Small intestine (tissue), 7 donors: Measurements from ENCODE around the gene DPP10. TPM values are rescaled to one million over a fixed set of nuclear protein-coding genes. Genes with fewer than 3 reads are reported as not detected.
A peak's percentile ranks its signal among the peaks of the same experiment; 100 is the strongest.

Experiments
- DNase-seq, 2 donors: peaks; one replicate each; pipeline versions ENCODE4 v3.0.0 to v3.0.0-alpha.2; 2013
- FAIRE-seq: peaks from 2 replicates; lab custom pipeline; 2012; peaks lifted over from hg19 to GRCh38; lab: Jason Lieb, UNC
- H3K27ac ChIP-seq, 3 donors: one replicate each; pipeline ENCODE4 v1.5.1; 2013; ENCODE audit warnings: low read length in 2 of 3, mild to moderate bottlenecking in 2 of 3, control low read depth in 1 of 3, inconsistent platforms in 1 of 3, low read depth in 1 of 3, moderate library complexity in 1 of 3
- H3K27me3 ChIP-seq, 3 donors: one replicate each; pipeline ENCODE4 v1.6.1; 2013; ENCODE audit warnings: low read length in 3 of 3, inconsistent platforms in 1 of 3; ENCODE audit not compliant: control insufficient read depth in 3 of 3, insufficient read depth in 3 of 3
- H3K36me3 ChIP-seq, 3 donors: one replicate each; pipeline ENCODE4 v1.6.1; 2013; ENCODE audit warnings: low read length in 3 of 3, inconsistent platforms in 1 of 3, low read depth in 1 of 3, mild to moderate bottlenecking in 1 of 3, moderate library complexity in 1 of 3; ENCODE audit not compliant: control insufficient read depth in 3 of 3, insufficient read depth in 2 of 3
- H3K4me1 ChIP-seq, 3 donors: one replicate each; pipeline ENCODE4 v1.6.1; 2013; ENCODE audit warnings: low read length in 2 of 3, inconsistent platforms in 1 of 3, low read depth in 1 of 3, mild to moderate bottlenecking in 1 of 3, moderate library complexity in 1 of 3; ENCODE audit not compliant: control insufficient read depth in 3 of 3, insufficient read depth in 2 of 3
- H3K4me3 ChIP-seq, 3 donors: one replicate each; pipeline ENCODE4 v1.5.1; 2013; ENCODE audit warnings: low read length in 3 of 3, control low read depth in 1 of 3, inconsistent platforms in 1 of 3, low read depth in 1 of 3, mild to moderate bottlenecking in 1 of 3, moderate library complexity in 1 of 3
- H3K9me3 ChIP-seq, 2 donors: one replicate each; pipeline ENCODE4 v1.6.1; 2013; ENCODE audit warnings: low read depth in 1 of 2, low read length in 1 of 2; ENCODE audit not compliant: control insufficient read depth in 2 of 2, insufficient read depth in 1 of 2
- WGBS, 3 donors: extraction: QIAGEN DNeasy Blood & Tissue Kit; methylation state at CpG; one replicate each; pipeline ENCODE4 v1.1.7; 2013; 5-methylcytosine and 5-hydroxymethylcytosine counted together
- polyA plus RNA-seq, 4 donors: library from polyadenylated mRNA; stranded (reverse) in 3 of 4; unstranded in 1 of 4; fragments of 200-250 nt in 3 of 4; fragments of 120-200 nt in 1 of 4; gene quantifications; one replicate each; pipeline versions ENCODE4 v1.2.1 to v1.2.3, GENCODE V29; 2013
- donor health status: healthy with polysubstance abuse.
- donor health status: control.
- donor health status: control.
- donor health status: Bipolar disorder and iron deficiency.
- donor health status: healthy.

Gene DPP10
- polyA plus RNA-seq, 4 donors: 0.54 to 23.8 (median 1.7) TPM

DNA sequence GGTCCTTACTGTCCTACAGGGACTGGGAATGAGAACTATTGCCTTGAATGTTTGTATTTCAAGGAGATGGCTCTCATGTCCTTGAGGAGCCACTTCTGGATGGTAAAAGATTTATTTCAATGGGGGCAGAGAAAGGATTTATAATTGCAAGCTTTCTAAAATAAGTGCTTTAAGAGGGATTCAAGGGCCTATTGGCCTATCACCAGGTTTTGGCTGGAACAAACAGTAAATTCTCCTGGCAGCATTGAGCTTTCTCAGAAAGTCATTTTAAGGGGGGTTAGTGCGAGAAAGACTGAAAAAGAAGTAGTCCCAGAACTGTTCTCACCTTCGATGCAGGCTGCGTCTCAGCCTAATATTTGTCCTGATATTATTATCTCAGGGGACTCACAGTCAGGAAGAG, 29.8 kb downstream of the DPP10 start:
- Histone ChIP-seq H3K36me3 (no peaks in the 10 kb centered on the region), H3K27me3 (no peaks in the 10 kb centered on the region), H3K4me3 (no peak overlapping the region), H3K9me3 (no peaks in the 10 kb centered on the region), H3K27ac (no peak overlapping the region), H3K4me1 (no peaks in the 10 kb centered on the region)
- 79 to 98% (median 85%) methylated on average over 3 of the region's 3 CpGs for WGBS, 3 donors
- DNase-seq (no peak), FAIRE-seq (no peak)

DNA sequence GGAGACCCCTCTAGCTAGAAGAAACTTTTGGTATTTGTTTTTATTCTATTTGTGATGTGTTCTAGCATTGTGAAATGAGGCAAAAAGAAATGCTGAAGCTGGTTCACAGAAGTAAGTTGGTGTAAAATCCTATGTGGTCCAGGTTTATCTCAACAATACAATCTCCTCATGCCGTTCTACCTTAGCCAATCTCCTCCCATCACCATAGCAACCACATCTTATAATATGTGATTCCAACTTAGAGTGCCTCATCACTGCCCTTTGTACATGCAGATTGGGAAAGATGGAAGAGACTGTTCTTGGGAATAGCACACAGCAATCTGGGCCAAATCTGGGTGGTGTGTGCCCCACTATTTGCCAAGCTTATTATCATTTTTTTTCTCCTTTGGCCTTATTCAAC, 30.3 kb downstream of the DPP10 start:
- WGBS, 3 donors: 68 to 83% (median 72%) methylated on average over 1 of the region's 1 CpG
- DNase-seq (no peak), FAIRE-seq (no peak)
- Histone ChIP-seq H3K4me1 (no peaks in the 10 kb centered on the region), H3K36me3 (no peaks in the 10 kb centered on the region), H3K27me3 (no peaks in the 10 kb centered on the region), H3K9me3 (no peaks in the 10 kb centered on the region), H3K27ac (no peak overlapping the region), H3K4me3 (no peak overlapping the region)

DNA sequence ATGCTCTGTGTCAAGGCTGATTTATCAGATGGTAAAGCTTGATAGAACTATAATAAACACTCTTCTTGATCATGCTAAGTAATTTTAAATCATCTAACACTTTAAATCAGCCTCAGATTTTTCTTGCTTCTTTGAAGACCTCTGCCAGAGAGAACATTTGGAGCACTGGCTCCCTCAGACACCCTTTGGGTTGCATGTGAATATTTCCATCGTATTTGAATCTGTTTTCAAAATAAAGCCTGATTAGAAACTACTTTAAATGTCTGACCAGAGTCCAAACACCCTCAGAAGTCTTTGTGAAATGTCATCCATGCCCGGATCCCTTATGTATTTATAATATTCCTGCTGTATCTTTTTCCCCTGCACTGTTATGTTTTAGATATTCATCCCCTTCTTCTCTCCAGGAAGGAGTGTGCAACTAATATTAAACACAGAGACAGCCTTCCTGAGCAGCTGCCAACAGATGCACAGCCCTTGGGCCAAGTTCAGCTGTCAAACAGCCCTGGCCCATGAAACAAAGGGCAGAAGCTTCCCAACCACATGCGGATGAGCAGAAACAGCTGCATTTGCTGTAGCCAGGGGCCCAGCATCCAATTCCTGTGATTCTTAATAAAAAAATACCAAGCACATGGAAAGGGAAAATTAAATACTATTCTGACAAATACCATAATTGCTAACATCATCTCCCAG, 46.5 kb downstream of the DPP10 start:
- no peak overlapping the region for H3K4me3 ChIP-seq
- no peaks in the 10 kb centered on the region for H3K4me1 ChIP-seq
- H3K27ac ChIP-seq: no peak overlapping the region
- no peak for DNase-seq
- H3K36me3 ChIP-seq: no peaks in the 10 kb centered on the region
- H3K9me3 ChIP-seq: no peaks in the 10 kb centered on the region
- 67 to 79% (median 74%) methylated on average over 3 of the region's 3 CpGs for WGBS, 3 donors
- no peaks in the 10 kb centered on the region for H3K27me3 ChIP-seq
- no peak for FAIRE-seq

GRCh38 chr2:114495046-114495445, 52.6 kb downstream of the DPP10 start:
- FAIRE-seq: no peak

GRCh38 chr2:114496959-114497358, 54.5 kb downstream of the DPP10 start:
- Histone ChIP-seq H3K9me3 (peaks cover 0 to 4% of the 10 kb centered on the region in 2 donors), H3K4me3 (no peak overlapping the region), H3K27me3 (no peaks in the 10 kb centered on the region), H3K36me3 (no peaks in the 10 kb centered on the region), H3K4me1 (peaks cover 0 to 20% (median 0%) of the 10 kb centered on the region in 3 donors), H3K27ac (no peak overlapping the region)
- FAIRE-seq: no peak
- 83 to 90% (median 88%) methylated on average over 12 of the region's 12 CpGs for WGBS, 3 donors
- DNase-seq: no peak

More at GRCh38 chr2:114495046-114495445, 52.6 kb downstream of the DPP10 start:
- peak in 1 of 2 donors; percentile 65 for DNase-seq
- Histone ChIP-seq H3K36me3 (no peaks in the 10 kb centered on the region), H3K4me1 (peaks cover 0 to 20% (median 0%) of the 10 kb centered on the region in 3 donors), H3K4me3 (no peak overlapping the region), H3K27ac (peak overlapping the region in 1 of 3 donors; percentile 41), H3K27me3 (no peaks in the 10 kb centered on the region), H3K9me3 (peaks cover 0 to 4% of the 10 kb centered on the region in 2 donors)
- 16 to 32% (median 23%) methylated on average over 1 of the region's 1 CpG for WGBS, 3 donors

DNA sequence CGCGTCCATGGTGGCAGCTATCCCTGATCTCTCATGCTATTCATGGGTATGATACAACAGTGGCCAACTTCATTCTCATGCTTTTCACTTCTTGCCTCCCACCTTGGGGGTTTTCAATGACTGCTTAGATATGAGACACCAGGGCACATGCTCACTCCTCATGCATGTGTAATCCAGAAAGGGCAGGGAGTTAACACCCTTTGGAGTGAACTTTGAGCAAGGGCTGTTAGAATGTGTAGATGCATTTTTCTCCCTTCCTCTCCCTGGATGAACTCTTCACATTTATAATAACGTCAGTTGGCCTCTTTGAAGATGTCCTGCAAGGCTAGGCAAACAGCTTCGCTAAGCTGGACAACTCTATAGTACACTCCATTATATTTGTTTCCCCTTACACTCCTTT, 56.7 kb downstream of the DPP10 start:
- Histone ChIP-seq H3K27ac (peak overlapping the region in 1 of 3 donors; percentile 56), H3K4me3 (no peak overlapping the region), H3K4me1 (peaks cover 0 to 20% (median 0%) of the 10 kb centered on the region in 3 donors), H3K36me3 (no peaks in the 10 kb centered on the region), H3K9me3 (peaks cover 0 to 4% of the 10 kb centered on the region in 2 donors), H3K27me3 (no peaks in the 10 kb centered on the region)
- DNase-seq (peak; percentile 84 to 86), FAIRE-seq (no peak)
- WGBS, 3 donors: 57 to 69% (median 69%) methylated on average over 4 of the region's 4 CpGs

DNA sequence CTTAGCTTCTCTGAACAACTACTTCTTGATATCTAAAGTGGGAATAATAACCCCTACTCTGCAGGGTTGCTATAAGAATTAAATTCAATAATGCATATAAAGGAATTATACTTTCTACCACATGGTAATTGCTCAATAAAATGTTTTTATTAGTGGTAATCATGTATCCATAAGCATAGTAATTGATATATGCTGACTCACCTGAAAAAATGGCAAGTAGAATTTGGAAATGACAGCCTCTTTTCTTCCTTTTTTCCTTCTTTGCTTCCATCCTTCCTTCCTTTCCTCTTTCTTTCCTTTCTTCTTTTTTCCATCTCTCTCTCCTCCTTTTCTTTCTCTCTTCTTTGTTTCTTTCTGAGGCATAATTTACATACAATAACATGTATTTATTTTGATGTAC, 65.3 kb downstream of the DPP10 start:
- Histone ChIP-seq H3K36me3 (no peaks in the 10 kb centered on the region), H3K27ac (no peak overlapping the region), H3K4me3 (no peak overlapping the region), H3K4me1 (no peaks in the 10 kb centered on the region), H3K27me3 (no peaks in the 10 kb centered on the region), H3K9me3 (peaks cover 0 to 8% of the 10 kb centered on the region in 2 donors)
- DNase-seq: no peak
- no peak for FAIRE-seq

- 79 to 94% (median 86%) methylated on average over 3 of the region's 3 CpGs for WGBS, 3 donors
- H3K27me3 ChIP-seq: no peaks in the 10 kb centered on the region
- H3K36me3 ChIP-seq: no peaks in the 10 kb centered on the region
- no peaks in the 10 kb centered on the region for H3K9me3 ChIP-seq
- H3K4me1 ChIP-seq: peaks cover 0 to 10% (median 0%) of the 10 kb centered on the region in 3 donors
- DNase-seq: no peak
- FAIRE-seq: no peak
- H3K4me3 ChIP-seq: no peak overlapping the region
- H3K27ac ChIP-seq: no peak overlapping the region
Measured at GRCh38 chr2:114515882-114516281, 73.4 kb downstream of the DPP10 start.

DNA sequence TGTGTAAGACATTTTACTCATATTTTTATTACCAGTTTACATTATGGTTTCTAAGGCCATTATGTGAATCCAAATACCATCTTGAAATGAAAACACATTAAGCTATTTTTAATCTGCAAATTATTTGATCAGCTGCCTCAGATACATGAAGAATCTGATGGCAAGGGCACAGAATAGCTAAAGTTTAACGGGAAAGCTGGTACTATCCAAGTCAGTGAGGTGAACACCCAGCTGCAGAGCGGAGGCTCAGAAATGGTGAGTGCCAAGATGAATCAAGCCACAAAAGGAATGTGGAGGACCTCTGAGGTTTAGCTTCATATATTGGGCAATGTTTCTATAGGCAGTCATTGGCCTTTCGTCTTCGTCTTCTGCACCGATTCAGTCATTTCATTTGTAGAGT, 75.1 kb downstream of the DPP10 start:
- 71 to 78% (median 75%) methylated on average over 5 of the region's 5 CpGs for WGBS, 3 donors
- H3K27ac ChIP-seq: no peak overlapping the region
- FAIRE-seq: no peak

More for the DNA sequence above, 75.1 kb downstream of the DPP10 start:
- H3K27me3 ChIP-seq: no peaks in the 10 kb centered on the region
- peaks cover 0 to 1% of the 10 kb centered on the region in 2 donors for H3K9me3 ChIP-seq
- H3K4me3 ChIP-seq: no peak overlapping the region
- peaks cover 0 to 10% (median 0%) of the 10 kb centered on the region in 3 donors for H3K4me1 ChIP-seq
- DNase-seq: no peak
- H3K36me3 ChIP-seq: no peaks in the 10 kb centered on the region
